Hair follicle dermal papilla cell (primary cell): ENCODE measurements around the gene MAP7. TPM values are rescaled to one million over a fixed set of nuclear protein-coding genes. Genes with fewer than 3 reads are reported as not detected.

Source experiments
- small RNA-seq: library from RNA; depleted of rRNA; stranded (forward); fragments of <200 nt; gene quantifications from one replicate; pipeline ENCODE3, GENCODE V24; 2012
- total RNA-seq: library from RNA; depleted of rRNA; stranded (reverse); fragments of >200 nt; gene quantifications from 2 replicates; pipeline ENCODE4 v1.2.3, GENCODE V29; 2012

Gene MAP7
- 1.9 and 3.7 TPM in 2 replicates for total RNA-seq

DNA sequence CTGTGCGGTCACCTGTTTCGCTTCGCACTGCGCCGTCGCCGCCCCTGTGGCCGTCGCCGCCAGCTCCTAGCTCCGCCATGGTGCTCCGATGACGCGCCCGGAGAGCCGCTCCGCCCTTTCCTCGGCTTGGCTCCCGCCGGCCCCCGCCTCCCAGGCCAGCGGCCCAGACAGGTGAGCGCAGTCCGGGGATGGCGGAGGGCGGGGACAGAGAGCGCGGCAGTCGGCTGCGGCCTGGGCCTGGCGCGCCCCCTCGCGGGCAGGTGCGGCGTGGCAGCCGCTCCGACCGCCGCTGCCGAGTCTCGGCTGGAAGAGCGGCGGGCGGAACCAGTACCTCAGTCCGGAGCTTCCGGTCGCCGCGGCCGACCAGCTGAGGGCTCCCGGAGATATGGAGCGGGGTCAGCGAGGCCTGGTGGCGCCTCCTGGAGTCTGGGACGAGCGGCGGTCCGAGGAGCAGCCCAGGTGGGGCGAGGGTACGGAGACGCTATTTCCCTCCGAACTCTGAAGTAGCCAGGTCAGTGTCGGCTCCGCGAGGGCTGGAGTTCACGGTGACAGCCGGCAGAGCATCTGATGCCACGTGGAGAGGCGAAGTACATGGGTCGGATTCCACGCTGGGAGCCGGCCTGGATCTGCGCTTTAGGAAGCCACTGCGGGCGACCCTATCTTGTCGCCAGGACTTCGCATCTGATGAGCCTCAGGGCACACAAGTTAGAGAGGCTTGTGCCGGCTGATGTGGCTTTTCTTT, at the start of gene MAP7:
Gene MAP7, minus strand, starts transcription at position 93 of the 742 bp plus-strand sequence. Its CDS starts 14 bp downstream, at position 79.

Small RNAs within 50 kb of the gene (small RNA-seq; reads per million reads assigned to genes)
- gene AL023284.1 (1.9 reads per million, percentile 43 among the genes with 10 or more reads in this experiment), gene NDUFS5P1 (not detected)

Other genes with a start within 250 kb of the MAP7 start
- 12.1 and 17.2 TPM in 2 replicates for gene MAP3K5, start 242.1 kb upstream of the MAP7 start, total RNA-seq